SU-DHL-6 (cell line): Measurements from ENCODE around the gene L3MBTL4.

Experiments
- EZH2phosphoT487 ChIP-seq: fragments of 200-600 bp; sonication (generic), shearing (Covaris generic); conservative IDR thresholded peaks from 2 replicates; pipeline ENCODE4 v1.6.1; 2018; ENCODE audit warnings: mild to moderate bottlenecking, antibody characterized with exemption, low read length, moderate library complexity, mixed read lengths
- TF ChIP-seq, protein P1 (sequence below): fragments of 200-600 bp; sonication (generic); IDR thresholded peaks from one replicate; pipeline ENCODE4 v1.5.1; 2017; ENCODE audit warnings: antibody characterized with exemption, mild to moderate bottlenecking, low read length, moderate library complexity; ENCODE audit not compliant: insufficient read depth, poor library complexity, severe bottlenecking

DNA sequence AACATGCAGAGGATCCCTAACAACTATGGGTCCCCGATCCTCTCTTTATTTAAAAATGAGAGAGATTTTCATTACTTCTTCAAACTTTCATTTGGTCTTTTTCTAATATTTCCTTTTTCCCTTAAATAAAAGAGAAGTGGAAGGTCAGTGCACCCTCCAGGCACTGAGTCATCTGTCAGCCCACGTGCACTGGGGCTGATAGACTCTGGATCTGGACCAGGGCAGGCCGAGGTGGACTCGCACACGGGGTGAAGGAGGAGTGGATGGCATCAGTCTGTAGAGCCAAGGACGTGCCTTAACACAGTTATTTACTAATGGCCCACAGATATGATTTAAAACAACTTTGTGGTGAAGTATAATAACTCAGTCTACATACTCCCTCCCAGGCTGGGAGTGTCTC lies 305.0 kb downstream of the L3MBTL4 start:
- no peak for TF ChIP-seq EZH2phosphoT487
- TF ChIP-seq, protein P1, sequence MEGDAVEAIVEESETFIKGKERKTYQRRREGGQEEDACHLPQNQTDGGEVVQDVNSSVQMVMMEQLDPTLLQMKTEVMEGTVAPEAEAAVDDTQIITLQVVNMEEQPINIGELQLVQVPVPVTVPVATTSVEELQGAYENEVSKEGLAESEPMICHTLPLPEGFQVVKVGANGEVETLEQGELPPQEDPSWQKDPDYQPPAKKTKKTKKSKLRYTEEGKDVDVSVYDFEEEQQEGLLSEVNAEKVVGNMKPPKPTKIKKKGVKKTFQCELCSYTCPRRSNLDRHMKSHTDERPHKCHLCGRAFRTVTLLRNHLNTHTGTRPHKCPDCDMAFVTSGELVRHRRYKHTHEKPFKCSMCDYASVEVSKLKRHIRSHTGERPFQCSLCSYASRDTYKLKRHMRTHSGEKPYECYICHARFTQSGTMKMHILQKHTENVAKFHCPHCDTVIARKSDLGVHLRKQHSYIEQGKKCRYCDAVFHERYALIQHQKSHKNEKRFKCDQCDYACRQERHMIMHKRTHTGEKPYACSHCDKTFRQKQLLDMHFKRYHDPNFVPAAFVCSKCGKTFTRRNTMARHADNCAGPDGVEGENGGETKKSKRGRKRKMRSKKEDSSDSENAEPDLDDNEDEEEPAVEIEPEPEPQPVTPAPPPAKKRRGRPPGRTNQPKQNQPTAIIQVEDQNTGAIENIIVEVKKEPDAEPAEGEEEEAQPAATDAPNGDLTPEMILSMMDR = no peak
